HG03460 (cell line): ENCODE data around the gene GHRL.

Experiments
- ATAC-seq: cut with Tn5 transposase; IDR thresholded peaks from one replicate; pipeline ENCODE4 v1.9.1; 2021; ENCODE audit not compliant: unreplicated experiment

Gene GHRL

GRCh38 chr3:10328460-10329071 lies 35.8 kb upstream of the GHRL start:
- no peak for ATAC-seq

- no peak for ATAC-seq
Measured at GRCh38 chr3:10327592-10327991, 34.8 kb upstream of the GHRL start.

- no peak for ATAC-seq
Measured at GRCh38 chr3:10322352-10322710, 29.6 kb upstream of the GHRL start.

GRCh38 chr3:10321630-10322351 lies 29.0 kb upstream of the GHRL start:
- no peak for ATAC-seq

- ATAC-seq = no peak
Measured at GRCh38 chr3:10320320-10320677, 27.6 kb upstream of the GHRL start.

GRCh38 chr3:10319804-10320203 lies 27.1 kb upstream of the GHRL start:
- no peak for ATAC-seq

GRCh38 chr3:10319251-10319650 lies 26.5 kb upstream of the GHRL start:
- ATAC-seq = no peak

GRCh38 chr3:10317961-10318350 lies 25.2 kb upstream of the GHRL start:
- ATAC-seq = no peak

- no peak for ATAC-seq
Measured at GRCh38 chr3:10317311-10317960, 24.7 kb upstream of the GHRL start.

- no peak for ATAC-seq
Measured at GRCh38 chr3:10315771-10316344, 23.1 kb upstream of the GHRL start.

- no peak for ATAC-seq
Measured at GRCh38 chr3:10315101-10315500, 22.4 kb upstream of the GHRL start.

GRCh38 chr3:10312861-10313260 lies 20.1 kb upstream of the GHRL start:
- no peak for ATAC-seq

GRCh38 chr3:10312391-10312790 lies 19.6 kb upstream of the GHRL start:
- no peak for ATAC-seq

- no peak for ATAC-seq
Measured at GRCh38 chr3:10311710-10312109, 19.0 kb upstream of the GHRL start.

GRCh38 chr3:10310578-10310977 lies 17.8 kb upstream of the GHRL start:
- ATAC-seq = no peak

GRCh38 chr3:10309736-10310135 lies 17.0 kb upstream of the GHRL start:
- ATAC-seq = no peak

- ATAC-seq = no peak
Measured at GRCh38 chr3:10308678-10309077, 15.9 kb upstream of the GHRL start.

- ATAC-seq = no peak
Measured at GRCh38 chr3:10306156-10306555, 13.4 kb upstream of the GHRL start.

- no peak for ATAC-seq
Measured at GRCh38 chr3:10305331-10305902, 12.7 kb upstream of the GHRL start.

- no peak for ATAC-seq
Measured at GRCh38 chr3:10304905-10305304, 12.2 kb upstream of the GHRL start.

- no peak for ATAC-seq
Measured at GRCh38 chr3:10303785-10304184, 11.0 kb upstream of the GHRL start.

GRCh38 chr3:10303105-10303504 lies 10.4 kb upstream of the GHRL start:
- no peak for ATAC-seq
